IMR-90 (cell line): Measurements from ENCODE around the gene FLT4. TPM values are rescaled to one million over a fixed set of nuclear protein-coding genes. Genes with fewer than 3 reads are reported as not detected.

Source experiments
- ATAC-seq: fragments of 200-7000 bp; cut with Tn5 transposase; 2 replicates; pipeline ENCODE4 v1.9.1; 2020; ENCODE audit warnings: low read depth, mild to moderate bottlenecking, moderate library complexity
- BruUV-seq: library from RNA; stranded (reverse); fragments of 400-500 nt; replicated peaks from 2 replicates; lab custom pipeline; 2021; lab: Mats Ljungman, UMichigan
- CTCF ChIA-PET: fragments of 300-600 bp; formaldehyde crosslinking; extraction: SDS; loops from one replicate; lab custom pipeline; 2021; ENCODE audit warnings: antibody characterized with exemption; lab: Yijun Ruan, JAX
- POLR2A ChIA-PET: fragments of 300-600 bp; sonication (Branson Sonifier 250); formaldehyde crosslinking; loops from one replicate; lab custom pipeline; 2022; ENCODE audit warnings: antibody characterized with exemption; ENCODE audit not compliant: unreplicated experiment; lab: Charles Lee
- DNase-seq: peaks from one replicate; pipeline ENCODE4 v3.0.0; 2013
- H2AFZ ChIP-seq: replicated peaks from 2 replicates; pipeline ENCODE3; 2013; ENCODE audit warnings: low read length, mild to moderate bottlenecking; ENCODE audit not compliant: poor library complexity
- H2AK5ac ChIP-seq: 2 replicates; pipeline ENCODE4 v1.6.1; 2013; ENCODE audit warnings: low read depth, low read length, inconsistent platforms
- H2AK9ac ChIP-seq: replicated peaks from 2 replicates; pipeline ENCODE3; 2013; ENCODE audit warnings: mild to moderate bottlenecking, low read depth, low read length, moderate library complexity; ENCODE audit not compliant: poor library complexity
- H2BK120ac ChIP-seq: 2 replicates; pipeline ENCODE4 v1.6.1; 2013; ENCODE audit warnings: low read depth, low read length, inconsistent platforms
- H2BK15ac ChIP-seq: 3 replicates; pipeline ENCODE4 v1.6.1; 2013; ENCODE audit warnings: low read depth, low read length, inconsistent platforms
- H2BK20ac ChIP-seq: 2 replicates; pipeline ENCODE4 v1.6.1; 2013; ENCODE audit warnings: low read depth, mild to moderate bottlenecking, inconsistent platforms, low read length, moderate library complexity
- H2BK5ac ChIP-seq: 2 replicates; pipeline ENCODE4 v1.6.1; 2013; ENCODE audit warnings: mild to moderate bottlenecking, low read depth, low read length, inconsistent platforms; ENCODE audit not compliant: poor library complexity, severe bottlenecking
- H3K14ac ChIP-seq: replicated peaks from 2 replicates; pipeline ENCODE4 v1.6.1; 2013; ENCODE audit warnings: low read depth, low read length, inconsistent platforms
- H3K18ac ChIP-seq: 2 replicates; pipeline ENCODE4 v1.6.1; 2013; ENCODE audit warnings: low read depth, low read length, control low read depth
- H3K23ac ChIP-seq: 2 replicates; pipeline ENCODE4 v1.6.1; 2013; ENCODE audit warnings: low read depth, low read length, inconsistent platforms
- H3K27ac ChIP-seq: 2 replicates; pipeline ENCODE4 v1.5.1; 2013; ENCODE audit warnings: mild to moderate bottlenecking, control low read depth, low read length; ENCODE audit not compliant: insufficient read depth
- H3K27me3 ChIP-seq: 2 replicates; pipeline ENCODE4 v1.6.1; 2013; ENCODE audit warnings: low read length; ENCODE audit not compliant: control insufficient read depth, insufficient read depth
- H3K36me3 ChIP-seq: 2 replicates; pipeline ENCODE4 v1.6.1; 2013; ENCODE audit warnings: low read length, mixed read lengths; ENCODE audit not compliant: control insufficient read depth, insufficient read depth
- H3K4ac ChIP-seq: 2 replicates; pipeline ENCODE4 v1.6.1; 2013; ENCODE audit warnings: low read depth, low read length, inconsistent platforms
- H3K4me1 ChIP-seq: 2 replicates; pipeline ENCODE4 v1.6.1; 2013; ENCODE audit warnings: low read length, mixed read lengths; ENCODE audit not compliant: control insufficient read depth, insufficient read depth
- H3K4me2 ChIP-seq: 2 replicates; pipeline ENCODE4 v1.6.1; 2013; ENCODE audit warnings: low read depth, mild to moderate bottlenecking, control low read depth, low read length, moderate library complexity
- H3K4me3 ChIP-seq: 2 replicates; pipeline ENCODE4 v1.5.1; 2013; ENCODE audit warnings: low read depth, mild to moderate bottlenecking, control low read depth, low read length, moderate library complexity; ENCODE audit not compliant: insufficient read depth
- H3K56ac ChIP-seq: 2 replicates; pipeline ENCODE4 v1.6.1; 2013; ENCODE audit warnings: low read length, inconsistent platforms; ENCODE audit not compliant: insufficient read depth; ENCODE audit errors: extremely low read depth
- H3K79me1 ChIP-seq, 2 experiments: 2 replicates each; pipeline ENCODE4 v1.6.1; 2013; ENCODE audit warnings: low read length in 2 of 2, inconsistent platforms in 1 of 2, low read depth in 1 of 2
- H3K9ac ChIP-seq: 2 replicates; pipeline ENCODE4 v1.6.1; 2013; ENCODE audit warnings: low read depth, low read length, control low read depth
- H3K9me1 ChIP-seq: 2 replicates; pipeline ENCODE4 v1.6.1; 2013; ENCODE audit warnings: low read length, inconsistent platforms; ENCODE audit not compliant: insufficient read depth
- H3K9me3 ChIP-seq: 2 replicates; pipeline ENCODE4 v1.6.1; 2013; ENCODE audit warnings: low read length; ENCODE audit not compliant: control insufficient read depth, insufficient read depth
- H4K20me1 ChIP-seq: 2 replicates; pipeline ENCODE4 v1.6.1; 2013; ENCODE audit warnings: low read length, inconsistent platforms; ENCODE audit not compliant: insufficient read depth
- H4K5ac ChIP-seq: 2 replicates; pipeline ENCODE4 v1.6.1; 2013; ENCODE audit warnings: mild to moderate bottlenecking, low read depth, low read length, control low read depth
- H4K8ac ChIP-seq, 2 experiments: 2 replicates each; pipeline ENCODE4 v1.6.1; 2013; ENCODE audit warnings: low read depth in 2 of 2, low read length in 2 of 2, control low read depth in 1 of 2, inconsistent platforms in 1 of 2
- H4K91ac ChIP-seq: 2 replicates; pipeline ENCODE4 v1.6.1; 2013; ENCODE audit warnings: low read depth, low read length, inconsistent platforms; ENCODE audit not compliant: insufficient read depth
- BHLHE40 ChIP-seq: fragments of 150-350 bp; IDR thresholded peaks from 2 replicates; pipeline ENCODE4 v1.6.1; 2016; ENCODE audit warnings: mild to moderate bottlenecking, low read depth, low read length
- CHD1 ChIP-seq: IDR thresholded peaks from 2 replicates; pipeline ENCODE4 v1.6.1; 2012; ENCODE audit warnings: low read depth, low read length, improper control_type of control experiment
- FOS ChIP-seq: fragments of 150-350 bp; IDR thresholded peaks from 2 replicates; pipeline ENCODE4 v1.6.1; 2016; ENCODE audit warnings: low read depth, low read length
- MAZ ChIP-seq: IDR thresholded peaks from 2 replicates; pipeline ENCODE4 v1.6.1; 2012; ENCODE audit warnings: low read depth, mild to moderate bottlenecking, low read length, improper control_type of control experiment, moderate library complexity, borderline replicate concordance
- NFE2L2 ChIP-seq: fragments of 150-350 bp; IDR thresholded peaks from 2 replicates; pipeline ENCODE4 v1.6.1; 2016; ENCODE audit warnings: low read depth, mild to moderate bottlenecking, low read length
- POLR2A ChIP-seq: IDR thresholded peaks from 2 replicates; pipeline ENCODE4 v1.6.1; 2012; ENCODE audit warnings: mild to moderate bottlenecking, low read depth, low read length
- USF2 ChIP-seq: fragments of 150-350 bp; IDR thresholded peaks from 2 replicates; pipeline ENCODE4 v1.6.1; 2017; ENCODE audit warnings: mild to moderate bottlenecking, antibody characterized with exemption, low read length, low read depth
- WGBS, 2 experiments: methylation state at CpG; one replicate each; pipeline versions ENCODE4 v1.1.5 to v1.1.7; 2013; ENCODE audit warnings: missing lambda C conversion rate in 2 of 2; ENCODE audit not compliant: insufficient read length in 1 of 2; ENCODE audit errors: extremely low coverage in 2 of 2; 5-methylcytosine and 5-hydroxymethylcytosine counted together
- dilution Hi-C: fragments of 300-500 bp; cut with HindIII; formaldehyde crosslinking; loops from one replicate; pipeline ENCODE4 v1.14.3; 2018; ENCODE audit warnings: low sequenced_read_pairs; ENCODE audit not compliant: unreplicated experiment
- in situ Hi-C: fragments of 300-500 bp; cut with MboI; formaldehyde crosslinking; loops from 3 replicates; pipeline ENCODE4 v1.14.3; 2019; ENCODE audit warnings: low sequenced_read_pairs, inconsistent platforms, mixed read lengths
- intact Hi-C: fragments of 100-400 bp; cut with micrococcal nuclease; formaldehyde crosslinking; loops from 2 replicates; pipeline ENCODE4 v1.10.0; 2022
- polyA plus RNA-seq, 3 experiments: library from polyadenylated mRNA; depleted of rRNA; stranded (reverse); fragments of >200 nt; gene quantifications; 2 replicates each; pipeline ENCODE4 v1.2.3, GENCODE V29; 2012; ENCODE audit warnings: low replicate concordance in 1 of 3
- total RNA-seq: library from RNA; depleted of rRNA; stranded (reverse); fragments of >200 nt; gene quantifications from 2 replicates; pipeline ENCODE4 v1.2.3, GENCODE V29; 2012
- TF ChIP-seq, protein P1 (sequence below): fragments of 150-350 bp; IDR thresholded peaks from 2 replicates; pipeline ENCODE4 v1.6.1; 2016; ENCODE audit warnings: low read depth, mild to moderate bottlenecking, low read length, moderate library complexity, borderline replicate concordance

The FLT4 gene
- total and polyA plus RNA-seq, 2 of the 4 experiments (the other 2 are of a cell fraction) = under 0.01 to 0.07 TPM

DNA sequence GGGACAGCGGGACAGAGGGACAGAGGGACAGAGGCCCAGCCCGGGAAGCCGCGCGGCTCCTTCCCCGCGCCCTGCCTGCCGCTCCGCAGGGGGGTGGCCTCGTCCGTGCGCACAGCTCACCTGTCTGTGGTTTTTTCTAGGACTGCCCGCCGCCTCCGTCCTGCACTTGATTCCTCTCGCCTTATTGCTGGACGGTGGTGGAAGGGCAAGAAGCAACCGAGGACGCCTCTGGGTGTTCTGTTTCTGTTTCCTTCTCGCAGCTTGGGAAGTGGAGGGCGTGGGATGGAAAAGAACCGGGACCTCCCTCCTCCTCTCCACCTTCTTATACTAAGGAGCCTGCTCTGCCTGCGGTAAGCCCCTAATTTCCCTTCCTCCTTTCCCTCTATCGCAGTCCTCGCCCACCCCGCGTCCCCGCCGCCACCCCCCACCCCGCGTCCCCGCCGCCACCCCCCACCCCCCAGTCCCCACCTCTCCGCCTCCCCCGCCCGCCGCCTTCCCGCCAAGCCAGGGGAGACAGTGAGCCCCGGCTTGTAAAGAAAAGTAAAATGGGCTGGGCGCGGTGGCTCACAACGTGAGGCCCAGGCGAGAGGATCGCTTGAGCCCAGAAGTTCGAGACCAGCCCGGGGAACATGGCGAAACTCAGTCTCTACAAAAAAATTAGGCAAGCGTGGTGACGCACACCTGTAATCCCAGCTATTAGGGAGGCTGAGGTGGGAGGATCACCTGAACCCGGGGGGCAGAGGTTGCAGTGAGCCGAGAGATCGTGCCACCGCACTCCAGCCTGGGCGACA is 9.6 kb upstream of the FLT4 start:
- intact Hi-C loops = no loop called here
- no peak overlapping the region for H2BK20ac ChIP-seq
- in situ Hi-C loops = no loop called here
- peak overlapping the region; percentile 43 for H2AFZ ChIP-seq
- H2BK15ac ChIP-seq = no peak overlapping the region
- no peak overlapping the region for H3K9ac ChIP-seq
- H4K5ac ChIP-seq = no peak overlapping the region
- H4K8ac ChIP-seq = no peak overlapping the region
- no peak overlapping the region for H2AK5ac ChIP-seq
- no peak overlapping the region for H2BK120ac ChIP-seq
- H3K36me3 ChIP-seq = no peaks in the 10 kb centered on the region
- H3K27me3 ChIP-seq = peaks cover 2% of the 10 kb centered on the region; the same call in 1 of the 2 replicates
- ATAC-seq = no peak
- TF ChIP-seq USF2 (no peak), BHLHE40 (no peak), NFE2L2 (no peak), CHD1 (no peak), FOS (no peak), POLR2A (no peak), MAZ (no peak)
- TF ChIP-seq, protein P1, sequence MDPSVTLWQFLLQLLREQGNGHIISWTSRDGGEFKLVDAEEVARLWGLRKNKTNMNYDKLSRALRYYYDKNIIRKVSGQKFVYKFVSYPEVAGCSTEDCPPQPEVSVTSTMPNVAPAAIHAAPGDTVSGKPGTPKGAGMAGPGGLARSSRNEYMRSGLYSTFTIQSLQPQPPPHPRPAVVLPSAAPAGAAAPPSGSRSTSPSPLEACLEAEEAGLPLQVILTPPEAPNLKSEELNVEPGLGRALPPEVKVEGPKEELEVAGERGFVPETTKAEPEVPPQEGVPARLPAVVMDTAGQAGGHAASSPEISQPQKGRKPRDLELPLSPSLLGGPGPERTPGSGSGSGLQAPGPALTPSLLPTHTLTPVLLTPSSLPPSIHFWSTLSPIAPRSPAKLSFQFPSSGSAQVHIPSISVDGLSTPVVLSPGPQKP = no peak
- H4K20me1 ChIP-seq = no peaks in the 10 kb centered on the region
- no TSS peak for BruUV-seq
- no peak for DNase-seq
- no peaks in the 10 kb centered on the region for H3K4me1 ChIP-seq
- no peak overlapping the region for H3K18ac ChIP-seq
- no peak overlapping the region for H3K14ac ChIP-seq
- H3K27ac ChIP-seq = no peak overlapping the region
- H3K4me2 ChIP-seq = no peak overlapping the region
- no peak overlapping the region for H4K91ac ChIP-seq
- H3K23ac ChIP-seq = no peak overlapping the region
- CTCF ChIA-PET = no interaction called here
- 5% methylated on average over 10 of the region's 54 CpGs; no CpG with 5 or more reads in 1 of the 2 experiments for whole genome bisulfite sequencing, 2 experiments
- H3K79me1 ChIP-seq = no peaks in the 10 kb centered on the region
- dilution Hi-C loops = no loop called here
- no peak overlapping the region for H3K56ac ChIP-seq
- POLR2A ChIA-PET = no interaction called here
- H2BK5ac ChIP-seq = no peak overlapping the region
- H2AK9ac ChIP-seq = no peak overlapping the region
- H3K9me1 ChIP-seq = no peaks in the 10 kb centered on the region
- no peaks in the 10 kb centered on the region for H3K9me3 ChIP-seq
- H3K4ac ChIP-seq = no peak overlapping the region
- H3K4me3 ChIP-seq = no peak overlapping the region
